Limb (tissue), 2 donors: ENCODE results near the gene ADAMTSL1.

Experiments
- DNase-seq, 2 donors: peaks; one replicate each; pipeline ENCODE4 v3.0.0-alpha.2; 2016; ENCODE audit errors: extremely low spot score in 2 of 2

ADAMTSL1 gene

DNA sequence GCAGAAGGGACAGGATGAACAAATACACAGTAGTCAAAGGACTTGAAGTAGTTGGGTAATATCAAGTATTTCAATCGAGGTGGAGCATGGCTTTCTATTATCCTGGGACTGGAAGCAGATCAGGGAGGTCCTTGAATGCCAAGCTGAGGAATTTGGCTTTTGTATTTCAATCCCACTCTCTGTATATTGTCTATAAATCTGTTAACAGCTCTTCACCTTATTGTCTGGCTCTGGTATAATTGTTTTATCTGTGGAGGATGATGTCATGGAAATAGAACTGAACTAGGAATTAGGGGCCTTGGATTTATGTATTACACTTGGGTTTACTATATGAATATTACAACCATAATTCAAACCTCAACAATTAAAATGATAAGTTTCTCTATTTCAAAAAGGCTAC lies 6.3 kb upstream of the ADAMTSL1 start:
- no peak for DNase-seq

DNA sequence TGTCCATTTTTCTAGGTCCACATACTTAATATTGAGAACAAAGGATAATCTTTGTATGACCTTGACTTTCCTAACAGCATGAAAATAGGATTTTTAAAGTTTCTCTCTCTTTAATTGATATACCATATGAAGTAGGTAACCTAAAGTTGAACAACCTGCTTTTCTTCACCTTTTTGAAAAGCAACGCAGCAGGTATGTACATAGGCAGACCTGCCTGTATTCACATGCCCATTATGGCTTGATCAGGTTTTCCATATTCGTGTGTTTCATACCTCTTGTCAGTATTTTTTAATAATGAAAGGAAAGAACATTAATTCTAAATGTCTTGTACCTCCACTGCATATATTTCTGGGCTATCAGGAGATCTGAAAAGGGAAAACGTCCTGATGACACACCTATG lies 1.5 kb upstream of the ADAMTSL1 start:
- DNase-seq, result no peak

DNA sequence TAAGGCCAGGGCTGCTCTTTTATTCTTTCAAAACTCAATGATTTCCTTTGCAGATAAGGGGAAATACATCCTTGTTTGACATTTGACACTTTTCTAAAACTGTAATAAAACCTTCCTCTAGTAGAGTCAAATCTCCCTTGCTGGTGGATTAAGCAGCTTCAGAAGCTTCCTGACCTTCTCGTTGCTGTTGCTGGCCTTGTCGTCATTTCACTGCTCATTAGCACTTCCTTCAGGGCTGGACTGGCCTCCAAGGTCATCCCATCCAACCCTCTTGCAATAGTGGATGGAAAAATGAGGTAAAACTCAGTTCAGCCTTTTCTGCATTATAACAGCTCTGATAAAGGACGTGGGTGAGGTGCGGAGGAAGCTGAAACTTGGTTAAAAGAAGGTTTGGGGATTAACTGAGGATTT lies 1.1 kb upstream of the ADAMTSL1 start:
- no peak for DNase-seq

DNA sequence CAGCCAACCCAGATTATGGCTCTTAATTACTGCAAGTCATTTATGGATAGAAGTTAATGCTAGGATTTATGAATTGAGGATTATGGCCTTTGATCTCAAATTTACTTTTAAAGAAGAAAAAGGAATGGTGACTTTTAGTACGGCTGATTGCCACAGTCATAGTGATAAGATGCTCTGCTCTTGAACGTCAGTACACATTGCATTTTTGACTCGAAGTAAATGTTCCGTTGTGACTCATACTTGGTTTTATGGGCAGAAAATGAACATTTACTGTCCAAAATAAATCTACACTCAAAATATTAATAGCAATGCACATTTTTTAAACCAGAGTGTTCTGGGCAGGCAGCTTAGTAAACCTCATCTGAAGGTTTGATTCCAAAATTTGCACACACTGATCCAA lies 830 bp downstream of the ADAMTSL1 start:
- no peak for DNase-seq

DNA sequence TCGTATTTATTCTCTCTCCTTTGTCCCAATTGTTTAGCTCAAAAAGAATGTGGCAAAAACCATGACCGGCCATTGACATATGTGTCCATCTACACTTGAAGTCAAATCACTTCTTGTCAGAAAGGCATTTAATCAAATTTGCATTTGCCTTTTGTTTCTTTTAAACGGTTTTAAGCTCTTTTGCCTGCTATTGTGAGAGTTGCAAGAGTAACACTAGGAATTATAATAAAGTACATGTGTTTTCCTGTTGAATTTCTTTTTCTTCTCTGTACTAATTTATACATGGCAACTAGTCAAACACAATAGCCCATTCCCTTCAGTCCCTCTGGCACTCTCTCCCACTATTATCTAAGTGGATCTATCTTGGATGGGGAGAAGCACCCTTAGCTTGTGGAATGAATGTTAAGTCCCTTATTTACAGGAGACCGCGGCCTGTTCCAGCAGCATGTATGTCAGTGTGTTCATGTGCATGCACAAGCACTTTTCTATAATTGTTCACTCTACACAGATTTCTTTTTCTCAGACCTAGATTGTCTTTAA lies 3.2 kb downstream of the ADAMTSL1 start:
- DNase-seq, result no peak

DNA sequence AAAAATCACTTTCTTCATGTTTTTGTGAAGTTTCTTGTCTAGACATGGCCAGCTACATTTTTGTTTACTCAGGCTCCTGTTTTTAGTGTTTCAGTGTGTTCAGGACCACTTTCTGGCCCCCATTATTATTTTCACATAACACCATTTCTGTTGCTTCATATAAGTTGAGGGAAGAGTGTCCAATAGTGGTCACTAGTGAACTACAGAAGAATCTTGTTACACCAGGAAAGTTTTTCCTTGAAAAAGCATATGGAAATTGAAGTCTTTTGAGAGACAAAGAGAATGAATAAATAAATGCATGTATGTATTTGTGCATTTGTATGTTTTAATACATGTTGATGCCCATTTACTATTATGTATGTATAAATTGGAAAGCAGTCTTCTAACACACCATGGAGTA lies 3.8 kb downstream of the ADAMTSL1 start:
- DNase-seq, result no peak

DNA sequence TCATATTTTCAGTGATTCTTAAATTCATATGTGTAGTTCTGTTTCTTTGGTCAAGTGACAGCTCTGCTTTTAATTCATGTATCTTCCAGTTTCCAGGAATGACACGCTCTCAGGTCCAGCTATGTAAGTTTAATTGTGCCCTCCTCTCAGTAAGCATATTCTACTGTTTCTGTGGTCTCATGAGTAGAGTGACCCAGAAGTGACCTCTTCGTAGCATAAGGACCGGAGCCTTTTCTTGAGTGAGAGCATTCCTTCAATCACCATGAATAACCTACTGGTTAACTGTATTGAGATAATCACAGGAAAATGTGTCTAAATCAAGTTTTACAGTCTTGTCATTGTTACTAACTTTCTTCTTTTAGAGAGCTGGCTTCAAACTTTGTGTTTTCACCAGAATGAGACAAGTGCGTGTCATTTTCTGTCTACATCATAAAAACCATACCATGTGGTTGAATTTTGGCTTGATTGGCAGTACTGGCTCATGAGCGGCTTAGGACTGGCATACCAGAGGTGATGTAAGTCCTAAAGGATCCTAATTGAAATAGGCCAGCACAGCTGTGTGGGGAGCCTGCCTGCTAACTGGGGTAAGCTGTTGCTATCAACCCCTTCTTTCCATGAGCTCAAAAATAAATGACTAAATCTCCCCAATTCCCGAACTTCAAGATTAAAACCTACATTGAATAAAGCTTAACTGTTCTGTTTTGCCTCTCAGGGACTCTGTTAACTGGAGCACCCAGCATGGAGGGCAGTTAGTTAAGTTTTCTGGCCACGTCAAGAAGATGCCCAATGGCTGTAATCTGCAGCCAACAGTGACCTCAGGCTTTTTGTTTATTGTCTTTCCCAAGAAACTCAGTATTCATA lies 4.8 kb downstream of the ADAMTSL1 start:
- DNase-seq, result no peak

DNA sequence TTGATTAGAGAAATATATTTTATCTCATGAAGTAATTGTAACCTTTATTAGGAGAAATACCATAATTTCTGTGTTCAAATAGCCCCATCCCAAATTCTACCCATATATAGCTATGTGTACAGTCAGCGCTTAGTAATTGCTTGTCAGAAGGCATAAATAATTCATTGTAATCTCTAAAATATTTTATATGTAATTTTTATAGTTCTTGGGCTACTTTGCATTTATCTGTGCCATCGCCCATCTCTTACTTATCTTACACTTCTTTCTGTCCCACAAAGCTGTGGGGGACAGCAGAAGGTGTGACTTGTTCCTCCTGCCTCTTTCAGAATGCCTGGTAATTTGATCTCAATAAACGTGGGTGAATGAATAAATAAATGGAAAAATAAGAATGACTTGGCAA lies 5.5 kb downstream of the ADAMTSL1 start:
- DNase-seq, result no peak

DNA sequence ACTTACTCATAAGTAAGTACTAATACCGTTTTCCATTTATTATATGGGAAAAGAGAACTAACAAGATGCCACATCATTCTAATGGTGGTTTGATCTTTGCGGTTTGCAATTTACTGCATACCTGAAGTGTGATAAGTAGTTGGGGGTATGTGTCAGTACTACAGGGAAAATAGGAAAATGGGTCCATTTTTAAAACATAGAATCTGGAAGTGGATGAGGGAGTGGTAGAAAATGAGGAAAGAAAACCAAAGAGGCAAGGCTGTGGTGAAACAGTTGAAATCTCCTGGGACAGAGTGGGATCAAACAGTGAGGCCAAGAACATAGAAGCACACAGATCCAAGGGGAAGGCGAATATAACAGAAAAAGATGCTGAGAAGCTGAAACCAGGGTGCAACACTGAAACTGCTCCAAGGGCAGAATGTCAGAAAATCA lies 6.7 kb downstream of the ADAMTSL1 start:
- no peak for DNase-seq

DNA sequence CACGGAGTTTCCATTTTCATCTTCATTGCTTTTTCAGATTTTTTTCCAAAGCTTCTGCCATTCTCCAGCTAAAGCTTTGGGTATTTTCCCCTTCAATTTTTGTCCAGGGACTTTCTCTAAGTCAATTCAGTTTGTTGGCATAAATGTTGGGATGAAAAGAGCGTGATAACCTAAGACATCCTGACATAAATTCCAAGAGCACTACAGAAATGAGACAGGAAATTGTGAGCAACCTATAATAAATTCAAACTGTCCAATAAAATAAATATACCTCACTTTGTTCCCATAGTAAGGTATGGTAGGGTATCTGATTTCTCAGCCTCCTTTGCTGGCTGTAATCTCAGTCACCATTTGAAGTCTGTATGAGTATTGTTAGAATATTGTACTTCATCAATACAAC lies 8.4 kb downstream of the ADAMTSL1 start:
- no peak for DNase-seq

DNA sequence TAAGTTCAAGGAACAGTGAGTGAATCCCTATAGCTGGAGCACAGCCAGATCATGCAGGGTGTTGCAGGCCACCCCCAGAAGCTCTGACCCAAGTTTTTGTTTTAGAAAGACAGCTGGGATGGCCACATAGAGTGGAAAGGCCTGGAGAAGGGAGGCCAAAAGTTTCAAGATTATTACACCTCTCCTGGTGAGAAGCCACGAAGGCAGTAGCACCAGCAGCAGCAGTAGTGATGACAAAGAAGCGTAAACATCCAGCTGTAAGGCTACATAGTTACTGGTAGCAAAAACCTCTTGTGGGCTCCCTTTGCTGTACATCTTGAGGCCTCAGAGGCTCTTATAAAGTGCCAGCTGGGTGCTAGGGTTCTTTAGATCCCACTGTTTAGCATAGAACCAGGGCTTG lies 11.8 kb downstream of the ADAMTSL1 start:
- no peak for DNase-seq

DNA sequence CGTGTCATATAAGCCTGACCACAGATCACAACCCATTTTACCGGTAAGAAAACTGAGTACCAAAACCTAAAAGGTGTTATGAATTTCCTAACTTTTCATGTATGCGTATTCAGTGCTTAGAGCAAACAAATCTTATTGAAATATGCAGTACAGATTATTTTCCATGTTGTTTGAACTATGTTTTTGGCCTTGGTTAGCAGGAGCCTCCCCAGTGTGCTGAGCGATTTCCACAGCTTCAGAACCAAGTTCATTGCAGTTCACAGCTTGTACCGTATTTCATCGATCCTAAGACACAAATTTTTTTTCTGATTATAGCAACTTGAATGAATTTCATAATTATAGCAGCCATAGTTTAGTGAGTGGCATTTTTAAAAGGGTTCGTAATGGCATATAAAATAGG lies 13.7 kb downstream of the ADAMTSL1 start:
- no peak for DNase-seq

DNA sequence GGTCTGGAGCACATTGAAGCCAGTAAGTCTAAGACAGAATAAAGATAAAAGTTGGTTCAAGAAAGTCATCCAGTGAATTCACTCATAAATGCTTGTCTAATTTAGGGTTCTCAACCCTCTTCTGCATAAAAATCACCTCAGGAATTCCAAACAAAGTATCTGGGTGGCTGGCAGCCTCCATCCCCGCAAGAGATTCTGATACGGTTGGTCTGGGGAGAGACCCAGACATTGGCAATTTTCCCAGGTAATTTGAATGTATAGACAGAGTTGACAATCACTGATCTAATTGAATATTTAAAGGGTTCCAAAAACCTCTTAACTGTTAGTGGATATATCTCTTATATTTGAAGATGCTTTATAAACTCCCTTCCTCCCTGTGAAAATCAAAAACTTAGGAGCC lies 14.9 kb downstream of the ADAMTSL1 start:
- DNase-seq, result no peak

DNA sequence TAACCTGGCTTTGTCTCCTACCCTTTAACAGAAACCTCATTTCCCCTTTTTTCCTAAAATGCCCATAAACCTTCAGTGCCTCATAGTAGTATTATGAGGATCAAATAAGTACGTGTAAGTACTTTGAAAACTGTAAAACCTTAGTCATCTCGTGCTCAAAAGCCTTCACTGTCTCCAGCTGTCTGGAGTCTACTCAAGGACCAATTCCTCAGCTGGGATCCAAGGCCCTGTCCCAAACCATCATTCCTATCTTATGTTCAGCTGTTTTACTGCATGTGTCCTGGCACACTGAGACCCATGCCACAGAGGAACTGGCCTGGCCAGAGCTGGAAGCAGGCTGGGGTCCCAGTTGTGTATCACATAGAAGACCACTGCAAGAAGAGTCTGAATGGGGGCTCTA lies 15.9 kb downstream of the ADAMTSL1 start:
- DNase-seq, result no peak

DNA sequence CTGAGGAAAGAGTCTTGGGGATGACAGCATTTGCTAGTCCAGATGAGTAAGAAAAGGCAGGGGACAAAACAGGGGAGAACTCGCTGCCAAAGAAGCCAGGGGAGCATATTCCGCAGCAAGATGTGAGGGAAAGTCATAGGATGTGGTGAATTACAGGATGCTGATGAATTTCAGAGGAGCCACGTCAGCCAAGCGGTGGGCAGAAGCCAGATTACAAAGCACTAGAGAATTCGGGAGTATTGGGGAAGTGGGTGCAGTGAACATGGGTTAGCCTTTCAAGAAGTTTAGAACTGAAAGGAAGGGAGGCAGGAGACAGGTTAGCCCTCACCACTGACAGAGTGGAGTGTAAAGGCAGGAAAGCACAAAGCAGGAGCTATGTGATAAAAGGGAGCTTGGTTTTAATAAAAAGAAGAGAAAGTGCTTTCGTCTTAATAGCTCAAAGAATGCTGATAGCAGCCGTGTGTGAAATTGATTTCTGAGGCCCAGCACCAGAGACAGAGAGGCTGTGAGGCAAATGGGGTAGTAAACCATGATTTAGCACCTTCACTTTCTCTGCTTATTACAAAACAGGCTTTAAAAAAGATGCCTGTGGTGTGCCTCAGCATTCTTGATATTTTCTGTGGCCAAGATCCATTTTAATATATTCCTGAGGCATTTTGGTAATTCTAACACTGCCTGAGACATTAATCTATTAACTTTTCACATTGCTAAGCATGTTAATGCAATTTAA lies 16.9 kb downstream of the ADAMTSL1 start:
- no peak for DNase-seq

DNA sequence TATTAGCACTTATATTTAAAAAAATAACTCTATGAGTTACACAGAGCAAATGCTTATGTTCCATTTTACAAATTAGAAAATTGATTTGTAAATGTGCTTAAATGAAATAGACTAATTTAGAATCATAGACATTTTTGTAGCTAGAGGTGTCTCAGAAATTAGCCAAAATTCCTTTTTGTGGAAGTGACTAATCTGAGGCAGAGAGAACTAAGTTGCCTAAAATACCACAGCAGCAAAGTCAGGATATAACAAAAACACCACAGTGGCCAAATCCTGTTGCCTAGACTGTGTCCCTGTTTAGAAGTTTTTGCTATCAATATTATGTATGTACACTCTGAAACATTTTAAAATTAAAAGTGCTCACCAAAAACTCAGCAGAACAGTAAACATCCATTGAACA lies 18.7 kb downstream of the ADAMTSL1 start:
- no peak for DNase-seq

DNA sequence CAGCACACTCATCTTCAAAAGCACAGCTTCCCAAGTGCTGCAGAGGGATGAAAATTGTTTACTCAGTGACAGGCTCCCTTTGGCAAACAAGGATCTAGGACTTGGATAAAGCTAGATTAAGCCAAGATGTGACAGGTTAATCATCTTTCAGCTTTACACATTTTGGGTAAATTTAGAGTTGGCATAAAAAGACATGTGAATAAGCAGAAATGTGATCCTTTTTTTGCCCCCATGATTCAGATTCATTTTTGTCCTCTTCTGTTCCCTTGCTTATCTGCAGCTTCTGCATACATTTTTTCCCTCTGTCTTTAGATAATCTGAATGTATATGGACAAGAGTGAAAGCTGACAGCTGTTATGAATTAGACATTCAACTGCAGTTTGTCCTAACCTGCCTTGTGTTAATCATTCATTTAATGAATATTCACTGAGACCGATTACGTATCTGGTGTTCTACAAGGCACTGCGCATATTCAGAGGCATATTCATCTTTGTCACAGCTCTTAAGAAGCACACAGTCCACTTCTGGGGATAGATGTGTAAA lies 19.6 kb downstream of the ADAMTSL1 start:
- no peak for DNase-seq

DNA sequence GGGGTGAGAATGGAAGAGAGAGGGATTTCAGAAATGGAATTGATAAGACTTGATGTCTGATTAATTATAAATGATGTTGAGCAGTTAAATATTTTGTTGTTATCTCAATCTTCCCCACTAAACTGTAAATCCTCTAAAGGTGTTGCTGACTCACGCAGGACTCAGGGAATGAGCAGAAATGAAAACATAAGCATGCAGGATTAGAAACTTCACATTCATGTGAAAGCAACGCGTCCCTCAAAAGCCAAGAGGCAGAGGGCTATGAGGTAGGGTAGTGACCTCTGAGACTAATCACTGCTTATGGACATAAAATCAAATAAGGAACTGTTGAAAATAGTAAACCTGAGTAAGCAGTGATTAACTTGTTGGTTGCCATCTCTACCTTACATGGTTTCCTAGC lies 21.1 kb downstream of the ADAMTSL1 start:
- DNase-seq, result no peak

DNA sequence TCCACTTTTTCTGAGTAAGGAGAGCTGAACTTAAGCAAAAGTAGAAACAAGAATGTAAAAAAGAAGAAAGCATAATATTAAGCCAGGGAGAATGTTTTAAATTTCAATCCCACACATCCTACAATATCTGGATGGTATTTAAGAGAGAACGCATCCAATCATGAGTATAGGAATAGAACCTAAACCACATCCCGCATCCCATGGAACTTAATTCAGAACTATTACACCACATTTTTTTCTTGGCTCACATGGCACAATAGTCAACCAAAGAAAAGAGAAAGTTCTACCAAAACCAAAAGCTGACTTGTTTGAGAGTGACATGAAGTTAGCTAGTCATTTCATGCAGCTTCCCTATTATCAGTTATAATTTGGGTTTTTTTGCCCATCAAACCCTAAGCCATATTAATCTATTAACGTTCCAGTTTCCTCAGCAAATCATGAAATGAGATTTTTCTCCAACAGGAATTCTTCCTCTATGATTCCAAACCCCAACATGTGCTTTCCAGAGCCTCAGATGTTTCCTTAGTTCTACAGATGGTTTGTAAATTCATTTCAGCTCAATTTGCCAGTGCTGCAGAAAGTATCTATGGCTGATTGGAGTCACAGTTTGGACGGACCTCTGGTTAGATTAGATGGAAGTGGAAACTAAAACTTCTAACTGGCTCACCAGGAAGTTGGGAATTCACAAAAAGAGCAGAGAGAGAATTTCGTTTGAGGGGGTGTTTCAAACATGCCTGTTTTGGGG lies 22.5 kb downstream of the ADAMTSL1 start:
- DNase-seq, result no peak

DNA sequence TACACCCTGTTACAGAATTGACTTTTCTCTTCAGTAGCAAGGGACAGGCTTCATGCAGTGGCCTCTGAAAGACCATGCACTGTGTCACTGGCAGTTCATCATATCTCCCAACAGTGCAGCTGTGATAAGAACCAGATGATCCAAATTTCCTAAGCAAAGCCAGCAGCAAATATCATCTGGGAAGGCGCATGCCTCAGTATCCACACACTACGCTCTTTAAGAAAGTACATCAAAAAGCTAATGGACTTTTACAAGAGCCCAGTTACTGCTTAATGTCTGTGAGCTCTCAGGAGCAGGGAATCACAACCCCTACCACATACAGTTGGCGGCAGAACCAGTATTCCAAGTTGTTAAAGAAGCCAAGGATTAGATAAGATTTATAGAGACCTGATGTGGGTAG lies 25.1 kb downstream of the ADAMTSL1 start:
- no peak for DNase-seq

DNA sequence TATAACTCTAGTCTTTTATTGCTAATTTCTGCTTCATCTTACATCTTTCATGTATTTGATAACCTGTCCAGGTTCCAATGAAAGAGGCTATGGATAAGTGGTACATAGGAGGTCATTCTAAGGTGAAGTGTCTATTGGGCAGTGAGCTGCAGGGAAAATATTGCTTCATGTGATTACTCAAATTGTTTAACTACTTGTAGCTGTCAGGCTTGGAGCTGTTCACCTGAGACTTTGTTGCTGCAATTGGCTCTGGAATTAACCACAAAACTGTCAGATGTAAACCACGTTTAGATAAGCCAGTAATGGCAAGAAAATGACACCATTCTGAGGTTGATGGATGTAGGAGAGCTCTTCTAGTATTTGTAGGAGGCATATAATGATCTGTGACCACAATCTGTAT lies 26.0 kb downstream of the ADAMTSL1 start:
- DNase-seq, result no peak

DNA sequence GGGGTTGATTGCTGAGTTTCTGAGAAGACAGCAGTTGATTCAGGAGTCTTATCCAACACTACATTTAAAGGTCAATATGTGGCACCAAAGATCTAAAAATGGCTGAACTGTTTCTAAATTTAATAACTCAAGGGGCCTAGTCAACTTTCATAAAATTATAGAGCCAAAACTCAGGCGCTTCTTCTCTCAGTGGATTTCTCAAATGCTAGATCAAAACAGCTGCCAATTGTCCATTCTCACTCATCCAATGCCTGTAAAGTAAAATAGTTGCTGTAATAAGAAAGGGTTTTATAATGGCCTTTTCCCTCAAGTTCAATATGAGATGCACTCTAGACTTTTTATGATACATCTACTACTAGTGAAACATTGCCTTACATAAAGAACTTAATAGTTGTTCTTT lies 26.5 kb downstream of the ADAMTSL1 start:
- no peak for DNase-seq
